ENCODE results near the gene DEFB132.
"Not testable (repeated sequence)": the region's sequence is repeated elsewhere in the genome, so short reads cannot be mapped to it uniquely, and the experiment has no call there.

DEFB132 gene

DNA sequence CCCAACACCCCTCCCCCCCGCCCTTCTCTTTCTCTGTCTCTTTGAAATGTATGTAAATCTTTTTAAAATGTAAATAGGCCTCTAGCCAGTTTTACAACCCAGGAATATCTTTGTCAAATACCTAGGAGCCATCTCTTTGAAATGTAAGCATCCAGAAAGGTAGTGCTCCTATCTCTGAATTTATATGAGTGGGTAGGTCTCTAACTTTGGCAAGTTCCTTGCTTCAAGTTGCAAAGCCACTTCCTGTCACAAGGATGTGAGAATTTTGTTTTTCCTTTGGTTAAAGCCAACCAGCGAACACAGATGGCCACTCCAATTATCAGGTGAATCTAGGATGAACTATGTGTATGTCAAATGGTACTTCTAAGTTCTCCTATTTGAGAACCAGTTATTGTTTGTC is 6.2 kb upstream of the DEFB132 start:
- H3K27me3 Mint-ChIP-seq = no peaks in the 10 kb centered on the region
- ATAC-seq = no peak
- H3K4me1 Mint-ChIP-seq = peaks cover 10% of the 10 kb centered on the region
- DNase-seq = no peak
- no peak overlapping the region for H3K4me3 Mint-ChIP-seq
- H3K27ac Mint-ChIP-seq = no peak overlapping the region
- no peaks in the 10 kb centered on the region for H3K9me3 Mint-ChIP-seq

DNA sequence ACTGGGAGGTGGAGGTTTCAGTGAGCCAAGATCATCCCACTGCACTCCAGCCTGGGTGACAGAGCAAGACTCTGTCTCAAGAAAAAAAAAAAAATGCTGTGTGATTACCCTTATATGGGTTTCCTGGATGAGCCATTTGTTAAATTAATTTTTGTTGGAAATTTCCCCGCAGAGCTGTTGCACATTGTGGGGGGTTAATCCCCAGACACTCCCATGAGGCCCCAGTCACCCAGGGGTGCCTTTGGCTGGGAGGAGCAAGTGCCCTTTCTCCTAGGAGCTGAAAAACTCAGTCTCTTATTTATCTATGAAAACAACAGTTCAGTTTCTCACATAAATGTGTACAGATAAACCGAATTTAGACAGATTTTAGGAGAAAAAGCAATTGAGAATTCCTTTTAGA is 4.7 kb upstream of the DEFB132 start:
- H3K27me3 Mint-ChIP-seq = peaks cover 8% of the 10 kb centered on the region
- DNase-seq = no peak
- no peak overlapping the region for H3K27ac Mint-ChIP-seq
- H3K4me1 Mint-ChIP-seq = peaks cover 10% of the 10 kb centered on the region
- H3K4me3 Mint-ChIP-seq = no peak overlapping the region
- H3K9me3 Mint-ChIP-seq = no peaks in the 10 kb centered on the region
- ATAC-seq = no peak

DNA sequence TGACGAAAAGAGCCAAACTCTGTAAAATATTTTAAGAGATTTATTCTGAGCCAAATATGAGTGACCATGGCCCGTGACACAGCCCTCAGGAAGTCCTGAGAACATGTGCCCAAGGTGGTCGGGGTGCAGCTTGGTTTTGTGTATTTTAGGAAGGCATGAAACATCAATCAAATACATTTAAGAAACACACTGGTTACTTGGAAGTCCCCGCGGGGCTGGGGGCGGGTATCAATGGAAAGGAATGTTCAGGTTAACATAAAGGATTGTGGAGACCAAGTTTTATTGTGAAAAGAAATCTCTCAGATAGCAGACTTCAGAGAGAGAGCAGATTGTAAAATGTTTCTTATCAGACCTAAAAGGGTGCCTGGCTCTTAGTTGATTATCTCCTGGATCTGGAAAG is 4.1 kb upstream of the DEFB132 start:
- H3K27me3 Mint-ChIP-seq, H3K4me3 Mint-ChIP-seq, DNase-seq, H3K27ac Mint-ChIP-seq, ATAC-seq, H3K9me3 Mint-ChIP-seq: not testable (repeated sequence)
- peaks cover 17% of the 10 kb centered on the region for H3K4me1 Mint-ChIP-seq

DNA sequence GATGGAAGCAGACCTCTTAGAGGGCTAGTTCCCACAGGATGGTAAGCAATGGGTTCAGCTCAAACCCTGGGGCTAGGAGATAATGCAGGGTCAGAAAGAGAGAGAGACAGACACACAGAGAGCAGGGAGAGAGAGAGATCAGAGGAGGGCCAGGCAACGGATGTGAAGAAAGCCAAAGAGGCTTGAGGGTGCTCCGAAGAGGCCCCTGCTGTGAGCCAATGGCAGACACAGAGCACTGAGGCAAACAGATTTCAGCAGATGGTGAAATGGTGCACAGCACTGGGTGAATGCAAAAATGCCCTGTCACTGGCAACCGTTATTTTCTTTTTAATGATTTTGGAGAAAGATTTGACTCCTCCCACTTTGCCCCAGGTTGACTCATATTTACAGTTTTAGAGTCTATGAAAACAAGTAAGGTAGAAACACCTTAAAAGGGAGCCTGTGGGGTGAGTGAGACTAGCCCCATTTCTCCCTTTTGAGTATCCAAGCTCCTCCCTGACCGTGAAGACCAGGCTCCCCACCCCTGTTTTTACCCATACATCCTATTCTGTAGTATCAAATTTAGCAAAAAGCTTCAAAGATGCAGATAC is 840 bp downstream of the DEFB132 start:
- DNase-seq (no peak), ATAC-seq (no peak)
- Mint-ChIP-seq H3K4me3 (peak overlapping the region in 1 of 2 donors; percentile 7), H3K4me1 (peaks cover 16% of the 10 kb centered on the region), H3K27ac (peak overlapping the region in 1 of 2 donors; percentile 42), H3K27me3 (peaks cover 8% of the 10 kb centered on the region), H3K9me3 (no peaks in the 10 kb centered on the region)

DNA sequence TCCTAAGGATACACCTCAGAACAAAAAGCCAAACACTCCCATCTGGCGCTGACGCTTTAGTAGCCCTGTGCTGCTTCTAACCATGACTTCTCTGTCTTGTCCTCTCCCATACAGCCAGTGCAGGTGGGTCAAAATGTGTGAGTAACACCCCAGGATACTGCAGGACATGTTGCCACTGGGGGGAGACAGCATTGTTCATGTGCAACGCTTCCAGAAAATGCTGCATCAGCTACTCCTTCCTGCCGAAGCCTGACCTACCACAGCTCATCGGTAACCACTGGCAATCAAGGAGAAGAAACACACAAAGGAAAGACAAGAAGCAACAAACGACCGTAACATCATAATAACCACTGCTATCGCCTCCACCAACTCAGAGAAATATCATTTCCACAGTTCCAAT is 1.4 kb downstream of the DEFB132 start:
- H3K9me3 Mint-ChIP-seq = no peaks in the 10 kb centered on the region
- DNase-seq (no peak), ATAC-seq (peak; percentile 55)
- no peak overlapping the region for H3K27ac Mint-ChIP-seq
- peaks cover 16% of the 10 kb centered on the region for H3K4me1 Mint-ChIP-seq
- no peak overlapping the region for H3K4me3 Mint-ChIP-seq
- H3K27me3 Mint-ChIP-seq = peaks cover 8% of the 10 kb centered on the region

DNA sequence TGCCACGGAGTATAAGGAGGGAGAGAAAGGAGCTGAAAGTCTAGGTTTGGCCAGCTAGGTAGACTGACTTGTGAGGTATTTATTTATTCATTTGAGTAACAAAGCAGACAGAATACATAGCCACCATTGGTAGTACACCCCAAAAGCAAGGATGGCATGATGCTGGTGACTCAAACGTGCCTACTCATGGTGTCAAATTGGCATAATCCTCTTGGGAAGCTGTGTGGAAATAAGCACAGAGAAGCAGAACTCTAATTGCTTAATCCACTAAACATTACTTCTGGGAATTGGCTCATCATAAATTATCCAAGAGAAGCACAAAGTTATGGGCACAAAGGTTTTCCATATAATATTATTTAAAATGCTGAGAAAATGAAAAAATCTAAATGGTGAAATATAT is 2.5 kb downstream of the DEFB132 start:
- Mint-ChIP-seq H3K27ac (no peak overlapping the region), H3K4me1 (peaks cover 16% of the 10 kb centered on the region), H3K4me3 (no peak overlapping the region), H3K9me3 (no peaks in the 10 kb centered on the region), H3K27me3 (peaks cover 8% of the 10 kb centered on the region)
- no peak for DNase-seq
- no peak for ATAC-seq

DNA sequence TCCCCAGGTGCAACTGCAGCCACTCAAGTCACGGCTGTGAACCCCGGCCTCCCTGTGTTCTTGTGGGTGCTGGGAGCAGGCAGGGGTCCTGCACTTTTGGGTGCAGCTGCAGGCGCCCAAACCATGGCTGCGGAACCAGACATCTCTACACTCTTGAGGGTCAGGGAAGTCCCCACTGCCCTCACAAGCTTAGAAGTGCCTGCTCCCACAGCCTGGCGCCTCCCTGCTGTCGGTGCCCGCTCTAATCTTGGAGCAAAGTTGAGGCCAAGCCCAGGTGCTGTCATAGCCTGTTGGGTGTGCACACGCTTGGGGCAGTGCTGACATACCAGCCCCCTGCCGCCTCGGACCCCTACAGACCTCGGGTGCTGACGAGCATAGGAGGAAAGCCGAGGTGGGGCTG is 6.2 kb downstream of the DEFB132 start:
- no peak overlapping the region for H3K4me3 Mint-ChIP-seq
- no peaks in the 10 kb centered on the region for H3K27me3 Mint-ChIP-seq
- DNase-seq = no peak
- ATAC-seq = no peak
- H3K9me3 Mint-ChIP-seq = no peaks in the 10 kb centered on the region
- peaks cover 23% of the 10 kb centered on the region for H3K4me1 Mint-ChIP-seq
- H3K27ac Mint-ChIP-seq = no peak overlapping the region

DNA sequence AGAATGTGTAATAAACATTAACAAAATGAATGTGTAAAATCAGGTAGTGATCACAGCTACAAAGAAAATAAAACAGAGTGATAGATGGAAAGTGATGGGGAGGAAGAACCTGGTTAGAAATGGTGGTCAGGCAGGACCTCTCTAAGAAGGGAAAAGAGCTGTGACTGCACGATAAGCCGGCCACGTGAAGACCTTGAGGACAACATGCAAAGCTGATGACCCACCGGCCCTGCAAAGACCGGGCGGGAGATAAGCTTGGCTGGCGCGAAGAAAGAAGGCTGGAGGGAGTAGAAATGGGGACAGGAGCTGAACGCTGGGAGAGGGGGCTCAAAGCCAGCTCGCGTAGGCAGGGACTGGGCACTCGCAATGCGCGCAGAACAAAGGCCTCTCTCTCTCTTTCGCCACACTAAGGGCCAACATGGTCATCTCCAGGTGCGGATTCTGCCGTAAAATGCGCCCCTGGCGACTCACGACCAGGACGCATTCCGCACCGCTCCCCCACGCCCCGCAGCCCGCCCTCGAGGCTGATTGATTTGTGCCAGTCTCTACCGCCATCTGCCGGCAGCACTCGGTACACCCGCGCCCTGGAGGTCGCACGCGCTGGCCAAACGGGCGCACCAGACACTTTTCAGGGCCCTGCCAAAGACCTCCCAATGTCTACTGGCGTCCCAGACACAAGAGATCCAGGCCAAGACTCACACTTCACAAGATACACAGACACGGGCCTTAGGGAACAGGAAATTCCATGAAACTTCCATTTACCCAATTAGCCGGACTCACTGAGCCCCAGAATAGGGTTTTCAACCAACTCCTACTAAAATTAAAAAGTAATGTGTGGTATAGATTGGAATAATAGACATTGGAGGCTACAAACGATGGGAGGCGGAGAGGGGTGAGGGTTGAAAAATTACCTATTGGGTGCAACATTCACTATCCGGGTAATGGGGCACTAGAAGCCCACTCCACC is 9.4 kb downstream of the DEFB132 start:
- peak overlapping the region; percentile 93 to 95 for H3K4me3 Mint-ChIP-seq
- peak; percentile 90 to 91 for DNase-seq
- H3K9me3 Mint-ChIP-seq = no peaks in the 10 kb centered on the region
- H3K4me1 Mint-ChIP-seq = peaks cover 16% of the 10 kb centered on the region
- peak; percentile 95 for ATAC-seq
- H3K27me3 Mint-ChIP-seq = no peaks in the 10 kb centered on the region
- H3K27ac Mint-ChIP-seq = peak overlapping the region; percentile 91 to 96

DNA sequence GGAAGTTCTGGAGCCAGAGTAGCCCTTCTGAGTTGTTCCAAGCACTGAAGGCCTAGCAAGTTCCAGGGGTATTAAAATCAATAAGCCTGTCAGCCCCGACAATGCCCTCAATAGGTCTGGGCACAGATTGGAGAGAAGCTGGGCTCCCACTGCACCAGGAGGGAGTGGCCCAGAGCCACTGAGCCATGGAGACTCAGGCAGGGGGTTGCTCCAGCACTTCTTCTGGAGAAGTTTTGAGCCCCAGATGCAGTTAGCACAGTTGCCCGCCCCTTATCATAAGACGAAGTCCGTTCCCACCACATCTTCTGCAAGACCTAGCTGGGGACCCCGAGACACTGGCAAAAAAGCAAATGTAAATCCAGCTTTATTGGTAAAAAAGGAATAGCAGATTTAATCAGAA is 13.0 kb downstream of the DEFB132 start:
- no peaks in the 10 kb centered on the region for H3K27me3 Mint-ChIP-seq
- H3K4me3 Mint-ChIP-seq = no peak overlapping the region
- no peaks in the 10 kb centered on the region for H3K9me3 Mint-ChIP-seq
- H3K4me1 Mint-ChIP-seq = peaks cover 16% of the 10 kb centered on the region
- no peak for DNase-seq
- ATAC-seq = no peak
- H3K27ac Mint-ChIP-seq = no peak overlapping the region

DNA sequence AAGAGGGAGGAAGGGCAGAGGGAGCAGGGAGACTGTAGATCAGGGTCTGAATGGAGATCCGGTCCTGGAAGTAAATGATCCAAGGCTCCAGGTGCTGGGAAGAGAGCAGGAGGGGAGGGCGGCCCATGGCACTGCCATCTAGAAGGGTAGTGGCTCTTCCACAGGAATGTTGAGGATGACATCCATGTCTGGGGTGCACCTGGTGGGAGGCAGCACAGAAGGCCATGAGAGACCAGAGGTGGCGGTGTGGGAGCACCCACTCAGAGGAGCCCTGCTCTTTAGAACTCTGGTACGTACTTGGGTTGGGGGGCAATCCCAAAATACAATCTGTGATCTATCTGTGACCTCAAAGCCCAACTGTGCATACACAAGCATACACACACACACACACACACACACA is 13.5 kb downstream of the DEFB132 start:
- Mint-ChIP-seq H3K27ac (no peak overlapping the region), H3K27me3 (no peaks in the 10 kb centered on the region), H3K9me3 (no peaks in the 10 kb centered on the region), H3K4me1 (peaks cover 13% of the 10 kb centered on the region), H3K4me3 (no peak overlapping the region)
- DNase-seq (no peak), ATAC-seq (no peak)

DNA sequence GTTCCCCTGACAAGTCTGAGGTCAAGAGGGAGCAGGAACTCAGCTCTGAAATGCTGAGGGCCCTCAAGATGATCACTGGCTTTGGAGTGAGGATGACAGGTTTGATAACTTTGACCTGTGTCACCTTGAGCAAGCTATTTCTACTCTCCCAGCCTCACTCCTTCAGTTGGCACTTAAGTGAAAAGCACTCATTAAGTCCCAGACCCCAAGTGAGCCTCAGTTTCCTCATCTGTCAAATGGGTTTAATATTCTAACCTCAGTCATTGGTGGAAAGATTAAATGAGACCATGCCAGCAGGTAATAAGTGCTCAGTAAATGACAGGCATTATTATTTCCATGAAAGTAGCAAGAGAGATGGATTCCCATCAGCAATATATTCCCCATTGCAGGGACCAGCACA is 14.0 kb downstream of the DEFB132 start:
- Mint-ChIP-seq H3K4me3 (no peak overlapping the region), H3K27me3 (no peaks in the 10 kb centered on the region), H3K27ac (no peak overlapping the region)

DNA sequence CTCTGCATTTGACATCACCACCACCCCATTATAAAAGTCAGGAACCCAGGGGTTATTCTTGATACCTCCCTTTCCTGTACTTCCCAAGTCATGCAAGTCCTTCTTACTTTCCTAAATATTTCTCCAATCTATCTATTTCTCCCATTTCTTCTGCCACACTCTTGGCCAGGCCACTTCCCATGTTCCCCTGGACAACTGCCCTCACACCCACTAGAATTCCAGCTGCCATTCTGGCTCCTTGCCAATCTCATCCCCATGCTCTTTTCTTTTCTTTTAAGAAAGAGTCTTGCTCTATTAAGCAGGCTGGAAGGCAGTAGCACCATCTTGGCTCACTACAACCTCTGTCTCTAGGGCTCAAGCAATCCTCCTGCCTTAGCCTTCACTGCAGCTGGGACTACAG is 15.2 kb downstream of the DEFB132 start:
- Mint-ChIP-seq H3K4me1 (no peaks in the 10 kb centered on the region), H3K27me3 (no peaks in the 10 kb centered on the region), H3K4me3 (no peak overlapping the region), H3K9me3 (no peaks in the 10 kb centered on the region), H3K27ac (no peak overlapping the region)
- no peak for DNase-seq
- no peak for ATAC-seq

More for the DNA sequence above, 14.0 kb downstream of the DEFB132 start:
- Mint-ChIP-seq H3K9me3 (no peaks in the 10 kb centered on the region), H3K4me1 (peaks cover 8% of the 10 kb centered on the region)
- DNase-seq (no peak), ATAC-seq (no peak)

DNA sequence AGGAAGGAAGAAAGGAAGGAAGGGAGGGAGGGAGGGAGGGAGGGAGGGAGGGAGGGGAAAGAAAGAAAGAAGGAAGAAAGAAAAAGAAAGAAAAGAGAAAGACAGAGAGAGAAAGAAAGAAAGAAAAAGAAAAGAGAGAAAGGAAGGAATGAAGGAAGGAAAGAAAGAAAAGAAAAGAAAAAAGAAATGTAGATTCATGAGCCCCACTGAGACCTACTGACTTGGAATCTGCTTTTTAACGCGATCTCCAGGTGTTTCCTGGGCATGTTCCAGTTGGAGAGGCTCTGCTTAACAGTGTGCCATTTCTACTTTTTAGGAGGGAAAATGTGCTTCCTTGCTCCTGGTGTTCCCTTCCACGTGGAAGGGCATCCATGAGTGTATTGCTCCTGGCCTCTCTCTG is 16.4 kb downstream of the DEFB132 start:
- H3K27ac Mint-ChIP-seq = no peak overlapping the region
- no peak for DNase-seq
- no peaks in the 10 kb centered on the region for H3K4me1 Mint-ChIP-seq
- no peak overlapping the region for H3K4me3 Mint-ChIP-seq
- H3K27me3 Mint-ChIP-seq = no peaks in the 10 kb centered on the region
- no peaks in the 10 kb centered on the region for H3K9me3 Mint-ChIP-seq
- no peak for ATAC-seq

DNA sequence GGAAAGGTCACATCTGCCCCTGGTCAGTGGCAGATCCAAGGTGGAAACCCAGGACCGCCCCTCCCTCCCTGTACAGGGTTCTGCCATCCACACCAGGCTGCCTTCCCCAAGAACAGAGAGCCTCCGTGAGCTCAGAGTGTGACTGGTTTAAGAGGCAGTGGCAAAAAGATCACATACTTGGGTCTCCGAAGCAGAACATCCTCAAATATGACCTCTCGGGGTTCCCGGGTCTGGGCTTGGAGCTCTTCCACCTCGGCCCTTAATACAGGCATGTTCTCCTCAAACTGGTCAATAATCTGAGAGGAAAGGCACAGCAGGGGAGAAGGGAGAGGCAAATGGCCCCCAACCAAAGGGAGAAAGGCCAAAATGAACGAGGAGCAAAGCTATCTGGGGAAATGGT is 18.3 kb downstream of the DEFB132 start:
- no peaks in the 10 kb centered on the region for H3K9me3 Mint-ChIP-seq
- H3K4me1 Mint-ChIP-seq = no peaks in the 10 kb centered on the region
- H3K27ac Mint-ChIP-seq = no peak overlapping the region
- DNase-seq = no peak
- ATAC-seq = no peak
- no peak overlapping the region for H3K4me3 Mint-ChIP-seq
- H3K27me3 Mint-ChIP-seq = no peaks in the 10 kb centered on the region

DNA sequence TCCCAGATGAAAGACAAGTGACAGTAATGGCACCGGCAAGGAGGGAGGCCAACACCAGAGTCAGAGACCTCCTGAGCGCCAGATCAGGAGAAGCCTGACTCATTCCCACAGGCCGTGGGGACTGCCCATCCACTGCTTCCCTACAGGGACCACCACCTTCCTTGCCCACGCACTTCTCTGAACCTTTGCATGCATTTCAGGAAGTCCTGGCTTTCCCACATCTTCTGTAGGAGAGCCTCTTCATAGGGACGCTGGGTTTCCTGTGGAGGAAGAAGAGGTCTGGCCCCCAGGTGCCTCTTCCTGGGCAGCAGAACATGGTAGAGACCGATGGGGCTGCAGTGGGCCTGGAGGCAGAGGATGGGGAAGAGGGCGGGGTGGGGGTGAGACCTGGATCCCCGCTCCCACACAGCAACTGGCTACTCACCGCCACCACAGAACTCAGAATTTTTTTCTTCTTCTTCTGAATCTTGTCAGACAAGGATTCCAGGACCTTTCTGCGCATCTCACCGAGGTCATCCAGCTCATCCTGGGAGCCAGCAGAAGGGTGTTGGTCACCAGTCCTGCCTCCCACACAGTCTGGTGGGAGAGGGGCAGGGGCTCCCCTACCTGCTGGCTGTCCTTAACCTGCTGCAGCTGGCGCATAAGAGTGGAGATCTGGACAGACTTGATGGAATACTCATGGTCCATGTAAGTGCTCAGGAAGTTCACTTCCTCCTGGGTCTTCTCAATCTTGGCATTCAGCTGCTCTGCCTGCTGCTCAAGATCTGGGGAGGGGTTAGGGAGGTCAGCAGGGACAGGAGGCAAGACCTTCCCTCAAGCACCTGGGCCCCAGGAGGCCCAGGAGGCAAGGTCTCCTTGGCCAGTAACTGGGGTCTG is 19.3 kb downstream of the DEFB132 start:
- Mint-ChIP-seq H3K27ac (peak overlapping the region in 1 of 2 donors; percentile 69), H3K4me1 (no peaks in the 10 kb centered on the region), H3K9me3 (no peaks in the 10 kb centered on the region), H3K27me3 (no peaks in the 10 kb centered on the region), H3K4me3 (no peak overlapping the region)
- ATAC-seq (no peak), DNase-seq (no peak)

DNA sequence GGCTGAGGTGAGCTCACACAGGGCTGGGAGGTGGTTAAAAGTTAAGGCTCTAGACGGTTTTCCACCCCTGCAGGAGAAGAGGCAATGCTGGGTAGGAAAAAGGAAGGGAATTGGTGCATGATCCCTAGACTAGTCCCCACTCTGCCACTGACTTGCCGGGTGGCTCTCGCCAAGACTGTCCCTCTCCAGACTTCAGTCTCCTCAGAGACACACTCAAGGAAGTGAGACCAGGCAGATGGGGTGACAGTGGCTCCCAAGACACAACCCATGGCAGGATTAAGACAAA is 19.9 kb downstream of the DEFB132 start:
- Mint-ChIP-seq H3K27me3 (no peaks in the 10 kb centered on the region), H3K9me3 (no peaks in the 10 kb centered on the region), H3K4me1 (no peaks in the 10 kb centered on the region), H3K4me3 (no peak overlapping the region), H3K27ac (no peak overlapping the region)
- ATAC-seq = no peak
- DNase-seq = no peak

All from stimulated activated naive CD8-positive, alpha-beta T cell treated with anti-CD3 and anti-CD28 coated beads, Interleukin-15, amount 100 ng/mL, for 72 hours (primary cell).